Daoy (cell line): ENCODE data around the gene ANKRD13A. TPM values are rescaled to one million over a fixed set of nuclear protein-coding genes. Genes with fewer than 3 reads are reported as not detected.
"Not testable (repeated sequence)": the region's sequence is repeated elsewhere in the genome, so short reads cannot be mapped to it uniquely, and the experiment has no call there.

Experiments used
- DNase-seq: peaks from one replicate; pipeline ENCODE4 v3.0.0-alpha.2; 2015; ENCODE audit warnings: low read depth
- total RNA-seq: library from RNA; depleted of rRNA; stranded (reverse); fragments of >200 nt; shearing (Covaris generic); gene quantifications from 2 replicates; pipeline ENCODE4 v1.2.3, GENCODE V29; 2014

Gene ANKRD13A
- total RNA-seq, 1 experiment from 2014 or later: 90.3 TPM

- no peak for DNase-seq
Measured at GRCh38 chr12:109983432-109984142, 15.6 kb upstream of the ANKRD13A start.

GRCh38 chr12:109986236-109986635, 13.0 kb upstream of the ANKRD13A start:
- not testable (repeated sequence) for DNase-seq

GRCh38 chr12:109987615-109988014, 11.6 kb upstream of the ANKRD13A start:
- DNase-seq: no peak

GRCh38 chr12:109988274-109988673, 11.0 kb upstream of the ANKRD13A start:
- no peak for DNase-seq

- DNase-seq: no peak
Measured at GRCh38 chr12:109988903-109989302, 10.3 kb upstream of the ANKRD13A start.

GRCh38 chr12:109989380-109989779, 9.8 kb upstream of the ANKRD13A start:
- no peak for DNase-seq

GRCh38 chr12:109991586-109991985, 7.6 kb upstream of the ANKRD13A start:
- DNase-seq: no peak

GRCh38 chr12:109993091-109993490, 6.1 kb upstream of the ANKRD13A start:
- DNase-seq: no peak

GRCh38 chr12:109994401-109995175, 4.6 kb upstream of the ANKRD13A start:
- no peak for DNase-seq

- DNase-seq: no peak
Measured at GRCh38 chr12:109995361-109995685, 3.9 kb upstream of the ANKRD13A start.

GRCh38 chr12:109995686-109996482, 3.3 kb upstream of the ANKRD13A start, which contains the start of gene GIT2:
GIT2 (minus strand) TSS chr12:109996368; CDS start chr12:109996224, 144 bp downstream.
- DNase-seq: peak; percentile 97

GRCh38 chr12:109996483-109996853, 2.8 kb upstream of the ANKRD13A start:
- no peak for DNase-seq

GRCh38 chr12:109997393-109997792, 1.8 kb upstream of the ANKRD13A start:
- no peak for DNase-seq

- DNase-seq: no peak
Measured at GRCh38 chr12:109998241-109998903, 858 bp upstream of the ANKRD13A start.

GRCh38 chr12:109999649-109999971, 380 bp downstream of the ANKRD13A start:
- no peak for DNase-seq

GRCh38 chr12:109999983-110000505, 814 bp downstream of the ANKRD13A start:
- peak; percentile 19 for DNase-seq

GRCh38 chr12:110001596-110001995, 2.4 kb downstream of the ANKRD13A start:
- peak; percentile 74 for DNase-seq

GRCh38 chr12:110002676-110003515, 3.7 kb downstream of the ANKRD13A start:
- no peak for DNase-seq

GRCh38 chr12:110004598-110004997, 5.4 kb downstream of the ANKRD13A start:
- DNase-seq: no peak

- no peak for DNase-seq
Measured at GRCh38 chr12:110005319-110005973, 6.2 kb downstream of the ANKRD13A start.
